Pancreas (tissue), 10 donors: ENCODE data around the gene BHLHE23. TPM values are rescaled to one million over a fixed set of nuclear protein-coding genes. Genes with fewer than 3 reads are reported as not detected.

Source experiments
- ATAC-seq, 4 donors: fragments of 200-7000 bp; cut with Tn5 transposase; one replicate each; pipeline versions ENCODE4 v1.8.0 to v1.9.1; 2020; ENCODE audit warnings: mild to moderate bottlenecking in 4 of 4, moderate library complexity in 4 of 4
- DNase-seq, 6 donors: peaks; one replicate each; pipeline ENCODE4 v3.0.0-alpha.2; 2020
- FAIRE-seq: peaks from 2 replicates; lab custom pipeline; 2012; peaks lifted over from hg19 to GRCh38; lab: Jason Lieb, UNC
- H3K27ac ChIP-seq, 4 donors: fragments of 200-600 bp; sonication (generic); 1 replicate in 3 of 4; 2 replicates in 1 of 4; pipeline versions ENCODE4 v1.5.0 to v1.8.0; 2020
- H3K27me3 ChIP-seq, 4 donors: fragments of 200-600 bp; one replicate each; pipeline ENCODE4 v1.8.0; 2021
- H3K36me3 ChIP-seq, 3 donors: fragments of 200-600 bp; sonication (generic) in 1 of 3; one replicate each; pipeline versions ENCODE4 v1.5.0 to v1.8.0; 2020 to 2021
- H3K4me1 ChIP-seq, 3 donors: fragments of 200-600 bp; one replicate each; pipeline ENCODE4 v1.8.0; 2021
- H3K4me3 ChIP-seq, 4 donors: fragments of 200-600 bp; sonication (generic) in 2 of 4; one replicate each; pipeline versions ENCODE4 v1.5.0 to v1.8.0; 2020 to 2021
- H3K9me3 ChIP-seq, 4 donors: fragments of 200-600 bp; one replicate each; pipeline ENCODE4 v1.8.0; 2021
- CTCF ChIP-seq, 4 donors: fragments of 200-600 bp; sonication (generic) in 3 of 4; IDR thresholded peaks; one replicate each; pipeline versions ENCODE4 v1.5.0 to v1.8.0; 2021; ENCODE audit warnings: antibody characterized with exemption in 4 of 4
- WGBS, 2 donors: extraction: QIAGEN DNeasy Blood & Tissue Kit; methylation state at CpG; one replicate each; pipeline ENCODE4 v1.1.7; 2013; 5-methylcytosine and 5-hydroxymethylcytosine counted together
- intact Hi-C, 3 donors: fragments of 100-400 bp; cut with DNase I; formaldehyde crosslinking; loops; one replicate each; pipeline versions ENCODE4 v1.11.1 to v1.14.2; 2022
- polyA plus RNA-seq, 2 donors: library from polyadenylated mRNA; stranded (reverse); fragments of 200-250 nt; gene quantifications; one replicate each; pipeline ENCODE4 v1.2.3, GENCODE V29; 2013
- total RNA-seq, 6 donors: library from RNA; stranded (reverse); fragmentation: NEBNext Ultra II Directional in 4 of 6; extraction: Animal tissue kit (Norgen Biotek cat#: 25700) in 4 of 6; gene quantifications; one replicate each; pipeline versions ENCODE4 v1.2.1 to v1.2.4, GENCODE V29; 2021 to 2023
- donor health status: healthy with polysubstance abuse.
- donor health status: DM: no; HTN: no; CAD: no; lungs with moderate emphysema.
- donor health status: DM: no; HTN: no; CAD: no.
- donor health status: control.
- donor health status: control.
- donor health status: Bipolar disorder and iron deficiency.
- donor health status: DM: yes; HTN: yes; CAD: no.
- donor health status: DM: no; HTN: no; CAD: no.
- donor health status: DM: no; HTN: no; CAD: no.
- donor health status: DM: yes; HTN: yes; CAD: no.

The BHLHE23 gene
- total and polyA plus RNA-seq, 8 donors = not detected

- FAIRE-seq (no peak), DNase-seq (peak in 1 of 6 donors; percentile 41), ATAC-seq (no peak)
- Histone ChIP-seq H3K9me3 (no peaks in the 10 kb centered on the region), H3K4me1 (no peaks in the 10 kb centered on the region), H3K4me3 (no peak overlapping the region), H3K36me3 (no peaks in the 10 kb centered on the region), H3K27me3 (peaks cover 0 to 42% (median 0%) of the 10 kb centered on the region in 4 donors), H3K27ac (no peak overlapping the region)
- 42 to 45% methylated on average over 15 of the region's 15 CpGs for WGBS, 2 donors
- no peak for TF ChIP-seq CTCF (IDR thresholded peaks at IDR 0.05)
- intact Hi-C loops = loop anchor here in 1 of 3 donors (10.0 kb wide), 1 partner anchor 120 kb away; no protein-coding TSS in a partner anchor
Measured at GRCh38 chr20:63015147-63015661, 8.4 kb upstream of the BHLHE23 start.

- no peaks in the 10 kb centered on the region for H3K9me3 ChIP-seq
- no peak overlapping the region for H3K27ac ChIP-seq
- no peaks in the 10 kb centered on the region for H3K36me3 ChIP-seq
- DNase-seq (no peak), FAIRE-seq (no peak), ATAC-seq (no peak)
- no peak for TF ChIP-seq CTCF (IDR thresholded peaks at IDR 0.05)
- H3K4me3 ChIP-seq = no peak overlapping the region
- WGBS, 2 donors = 11 to 13% methylated on average over 11 of the region's 11 CpGs
- H3K27me3 ChIP-seq = peaks cover 0 to 47% (median 1%) of the 10 kb centered on the region in 4 donors
- no peaks in the 10 kb centered on the region for H3K4me1 ChIP-seq
- intact Hi-C loops = loop anchor here in 1 of 3 donors (10.0 kb wide), 1 partner anchor 120 kb away; no protein-coding TSS in a partner anchor
Measured at GRCh38 chr20:63014710-63015109, 7.9 kb upstream of the BHLHE23 start.

- no peak overlapping the region for H3K4me3 ChIP-seq
- ATAC-seq (no peak), FAIRE-seq (no peak), DNase-seq (no peak)
- TF ChIP-seq CTCF (IDR thresholded peaks at IDR 0.05) = no peak
- H3K36me3 ChIP-seq = no peaks in the 10 kb centered on the region
- intact Hi-C loops = loop anchor here in 1 of 3 donors (10.0 kb wide), 1 partner anchor 119 kb away; no protein-coding TSS in a partner anchor
- 17 to 20% methylated on average over 12 of the region's 12 CpGs for WGBS, 2 donors
- no peak overlapping the region for H3K27ac ChIP-seq
- H3K9me3 ChIP-seq = no peaks in the 10 kb centered on the region
- no peaks in the 10 kb centered on the region for H3K4me1 ChIP-seq
- H3K27me3 ChIP-seq = peaks cover 0 to 51% (median 3%) of the 10 kb centered on the region in 4 donors
Measured at GRCh38 chr20:63014287-63014686, 7.5 kb upstream of the BHLHE23 start.

GRCh38 chr20:63013207-63013606, 6.4 kb upstream of the BHLHE23 start:
- DNase-seq = no peak
- H3K27me3 ChIP-seq = peaks cover 0 to 61% (median 3%) of the 10 kb centered on the region in 4 donors
- no peak for ATAC-seq
- H3K4me3 ChIP-seq = no peak overlapping the region
- intact Hi-C loops = loop anchor here in 1 of 3 donors (10.0 kb wide), 1 partner anchor 118 kb away; no protein-coding TSS in a partner anchor
- H3K9me3 ChIP-seq = no peaks in the 10 kb centered on the region
- TF ChIP-seq CTCF (IDR thresholded peaks at IDR 0.05) = no peak
- no peaks in the 10 kb centered on the region for H3K36me3 ChIP-seq
- no peaks in the 10 kb centered on the region for H3K4me1 ChIP-seq
- no peak overlapping the region for H3K27ac ChIP-seq
- FAIRE-seq = no peak

- TF ChIP-seq CTCF (IDR thresholded peaks at IDR 0.05) = no peak
- Histone ChIP-seq H3K4me3 (no peak overlapping the region), H3K27ac (no peak overlapping the region), H3K4me1 (no peaks in the 10 kb centered on the region), H3K27me3 (peaks cover 0 to 65% (median 9%) of the 10 kb centered on the region in 4 donors), H3K9me3 (no peaks in the 10 kb centered on the region), H3K36me3 (no peaks in the 10 kb centered on the region)
- FAIRE-seq (no peak), ATAC-seq (no peak), DNase-seq (peak in 1 of 6 donors; percentile 7)
- intact Hi-C loops = loop anchor here in 1 of 3 donors (10.0 kb wide), 1 partner anchor 117 kb away; no protein-coding TSS in a partner anchor
- 13 to 17% methylated on average over 3 of the region's 3 CpGs for WGBS, 2 donors
Measured at GRCh38 chr20:63011798-63012197, 5.0 kb upstream of the BHLHE23 start.
